GM11168 (cell line): Measurements from ENCODE around the gene PLCD3.

Experiments
- in situ Hi-C: fragments of 300-500 bp; cut with MboI; formaldehyde crosslinking; loops from one replicate; pipeline ENCODE4 v1.12.0; 2022; ENCODE audit warnings: low sequenced_read_pairs; ENCODE audit not compliant: unreplicated experiment

PLCD3 gene, protein sequence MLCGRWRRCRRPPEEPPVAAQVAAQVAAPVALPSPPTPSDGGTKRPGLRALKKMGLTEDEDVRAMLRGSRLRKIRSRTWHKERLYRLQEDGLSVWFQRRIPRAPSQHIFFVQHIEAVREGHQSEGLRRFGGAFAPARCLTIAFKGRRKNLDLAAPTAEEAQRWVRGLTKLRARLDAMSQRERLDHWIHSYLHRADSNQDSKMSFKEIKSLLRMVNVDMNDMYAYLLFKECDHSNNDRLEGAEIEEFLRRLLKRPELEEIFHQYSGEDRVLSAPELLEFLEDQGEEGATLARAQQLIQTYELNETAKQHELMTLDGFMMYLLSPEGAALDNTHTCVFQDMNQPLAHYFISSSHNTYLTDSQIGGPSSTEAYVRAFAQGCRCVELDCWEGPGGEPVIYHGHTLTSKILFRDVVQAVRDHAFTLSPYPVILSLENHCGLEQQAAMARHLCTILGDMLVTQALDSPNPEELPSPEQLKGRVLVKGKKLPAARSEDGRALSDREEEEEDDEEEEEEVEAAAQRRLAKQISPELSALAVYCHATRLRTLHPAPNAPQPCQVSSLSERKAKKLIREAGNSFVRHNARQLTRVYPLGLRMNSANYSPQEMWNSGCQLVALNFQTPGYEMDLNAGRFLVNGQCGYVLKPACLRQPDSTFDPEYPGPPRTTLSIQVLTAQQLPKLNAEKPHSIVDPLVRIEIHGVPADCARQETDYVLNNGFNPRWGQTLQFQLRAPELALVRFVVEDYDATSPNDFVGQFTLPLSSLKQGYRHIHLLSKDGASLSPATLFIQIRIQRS

DNA sequence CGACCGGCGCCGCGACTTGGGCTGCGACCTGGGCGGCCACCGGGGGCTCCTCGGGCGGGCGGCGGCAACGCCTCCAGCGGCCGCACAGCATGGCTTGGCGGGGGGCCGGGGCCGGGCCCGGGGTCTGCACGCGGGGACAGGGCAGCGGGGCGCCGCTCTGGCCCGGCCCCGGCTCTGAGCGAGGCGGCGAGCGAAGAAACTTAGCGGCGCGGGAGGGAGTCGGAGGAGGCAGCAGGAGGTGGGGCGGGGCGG, at the start of gene PLCD3:
Gene PLCD3, minus strand, starts transcription at position 196 of the 252 bp plus-strand sequence. Its CDS starts 105 bp downstream, at position 91.
- in situ Hi-C loops, result no loop called here

DNA sequence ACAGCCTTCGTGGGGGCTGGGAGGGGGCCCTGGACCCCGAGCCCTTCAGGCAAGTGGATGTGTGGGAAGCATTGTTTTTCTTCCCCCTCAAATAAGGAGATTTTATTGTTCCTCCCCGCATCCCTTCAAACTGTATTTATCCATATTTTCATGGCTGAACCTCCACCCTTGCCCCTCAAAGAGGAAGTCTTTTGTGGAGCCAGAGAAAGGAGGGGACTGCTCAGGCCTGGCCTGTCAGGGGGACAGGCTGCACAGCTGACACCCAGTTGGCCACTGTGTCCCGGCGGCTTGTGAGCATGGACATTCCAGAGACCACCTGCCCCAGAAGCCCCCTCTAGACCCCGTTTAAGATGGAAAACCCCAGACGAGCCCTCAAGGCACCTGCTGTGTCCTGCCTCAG, 45.2 kb upstream of the PLCD3 start:
- in situ Hi-C loops, result no loop called here

DNA sequence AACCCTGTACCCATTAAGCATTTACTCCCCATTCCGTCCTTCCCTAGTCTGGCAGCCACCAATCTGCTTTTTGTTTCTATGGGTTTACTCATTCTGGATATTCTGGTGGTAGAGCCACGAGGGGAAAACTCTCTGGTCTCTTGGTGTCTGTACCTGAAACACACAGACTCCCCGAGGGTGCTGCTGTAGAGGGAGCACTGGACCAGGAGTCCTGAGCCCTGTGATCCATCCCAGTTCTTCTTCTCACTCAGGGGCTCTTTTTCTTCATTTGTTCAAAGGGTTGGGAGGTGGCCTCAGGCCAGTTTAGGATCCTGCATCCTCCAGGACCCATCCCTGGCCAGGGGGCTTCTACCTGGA, 43.4 kb upstream of the PLCD3 start:
- in situ Hi-C loops, result no loop called here

DNA sequence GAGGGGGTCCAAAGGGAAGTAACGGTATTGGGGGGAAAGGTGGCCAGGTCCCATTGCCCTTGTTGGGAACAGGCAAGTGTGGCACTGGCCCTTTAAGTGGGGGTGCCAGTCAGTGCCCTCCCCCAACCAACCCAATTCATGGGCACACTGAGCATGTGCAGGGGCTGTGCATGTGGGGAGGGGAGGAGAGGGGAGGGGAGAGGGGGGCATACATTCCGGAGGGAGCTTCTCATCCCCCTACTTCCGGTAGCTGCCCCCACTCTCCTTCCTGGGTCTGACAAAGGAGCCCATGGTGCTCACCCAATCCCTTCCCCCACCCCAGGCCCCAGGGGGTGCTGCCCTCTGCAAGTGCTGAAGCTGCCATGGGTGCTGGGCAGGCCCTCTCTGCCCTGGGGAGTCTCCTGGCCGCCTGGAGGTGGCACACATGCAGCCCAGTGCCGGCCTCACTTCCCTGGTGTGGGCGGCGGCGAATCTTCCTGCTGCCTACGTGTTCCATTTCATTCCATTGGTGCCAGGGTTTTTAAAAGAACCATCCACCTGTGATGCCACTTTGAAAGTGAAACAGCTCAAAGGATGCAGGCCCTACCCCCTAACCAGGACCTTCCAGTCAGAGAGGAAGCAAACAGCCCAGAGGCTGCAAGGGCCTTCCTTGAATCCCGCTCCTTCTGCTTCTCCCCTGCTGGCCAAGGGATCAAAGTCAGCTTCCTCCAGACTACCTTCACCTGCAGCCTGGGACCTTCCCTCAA, 40.4 kb upstream of the PLCD3 start:
- in situ Hi-C loops, result no loop called here

DNA sequence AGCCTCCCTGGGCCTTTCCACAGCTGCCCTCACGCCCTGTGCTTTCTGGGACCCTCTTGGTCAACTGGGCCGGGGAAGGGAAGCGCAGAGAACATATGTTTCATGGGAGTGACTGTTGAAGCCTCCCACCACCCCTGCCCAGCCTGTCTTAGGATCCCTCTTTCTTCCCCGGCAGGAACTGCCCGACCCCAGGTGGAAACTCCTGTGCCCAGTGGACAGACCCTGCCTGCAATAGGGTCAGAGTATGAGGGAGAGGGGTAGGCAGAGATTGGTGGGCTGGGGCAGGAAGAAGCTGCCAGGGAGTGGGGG, 39.9 kb upstream of the PLCD3 start:
- in situ Hi-C loops, result no loop called here

DNA sequence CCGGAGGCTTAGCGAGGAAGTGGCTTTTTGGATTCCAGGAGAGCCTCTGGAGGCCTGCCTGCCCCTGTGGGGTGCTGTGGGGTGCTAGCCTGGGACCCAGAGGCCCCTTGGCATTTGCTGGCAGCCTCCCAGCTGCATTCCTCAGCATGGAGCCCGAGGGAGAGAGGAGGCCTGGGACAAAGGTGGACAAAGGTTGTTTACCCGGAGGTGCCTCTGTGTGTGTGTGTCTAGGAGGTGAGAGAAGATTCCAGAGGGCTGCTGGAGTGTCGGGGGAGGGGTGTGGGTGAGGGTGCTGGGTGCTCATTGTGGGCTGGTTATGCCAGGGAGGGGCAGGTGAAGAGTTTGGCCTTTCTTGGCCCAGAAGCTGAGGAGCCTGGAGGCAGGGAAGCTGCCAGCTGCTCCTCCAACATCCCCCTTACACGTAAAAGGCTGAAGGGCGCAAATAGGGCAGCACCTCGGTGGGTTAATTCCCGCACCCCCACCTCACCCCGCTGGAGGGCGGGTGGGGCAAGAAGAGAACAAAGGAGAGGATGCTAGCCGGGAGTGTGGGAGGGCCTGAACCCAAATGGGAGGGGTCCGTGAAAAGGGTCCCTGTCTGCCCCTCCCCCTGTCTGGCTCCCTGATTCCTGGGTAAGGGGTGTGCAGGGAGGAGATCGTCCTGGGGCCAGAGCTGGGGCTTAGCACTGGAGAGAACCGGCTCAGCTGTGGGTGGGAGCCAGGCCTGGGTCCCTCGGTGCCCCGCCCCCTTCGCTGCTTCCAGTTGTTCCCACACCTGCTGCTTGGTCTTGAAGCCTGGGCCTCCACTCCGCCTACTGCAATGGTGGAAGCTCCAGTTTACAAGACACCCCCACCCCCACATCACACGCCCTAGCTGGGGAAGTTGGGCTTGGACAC, 39.3 kb upstream of the PLCD3 start:
- in situ Hi-C loops, result no loop called here

DNA sequence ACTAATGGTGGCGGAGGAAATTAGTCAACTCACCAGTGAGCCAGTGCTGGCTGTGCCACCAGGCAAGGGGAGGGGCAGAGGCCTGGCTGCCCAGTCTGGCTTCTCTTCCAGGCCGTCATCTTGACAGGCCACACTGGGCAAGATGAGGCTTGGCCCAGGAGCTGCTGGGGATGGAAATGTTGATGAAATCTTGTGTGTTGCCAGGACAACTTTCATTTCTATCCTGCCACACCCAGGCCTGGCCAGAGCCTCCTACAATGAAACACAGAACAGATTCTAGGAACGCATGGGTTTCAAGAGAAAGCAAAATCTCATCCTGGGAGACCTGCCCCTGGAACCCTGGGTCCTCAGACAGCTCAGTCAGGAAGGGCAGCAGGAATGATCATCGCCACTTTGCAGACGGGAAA, 38.6 kb upstream of the PLCD3 start:
- in situ Hi-C loops, result no loop called here

DNA sequence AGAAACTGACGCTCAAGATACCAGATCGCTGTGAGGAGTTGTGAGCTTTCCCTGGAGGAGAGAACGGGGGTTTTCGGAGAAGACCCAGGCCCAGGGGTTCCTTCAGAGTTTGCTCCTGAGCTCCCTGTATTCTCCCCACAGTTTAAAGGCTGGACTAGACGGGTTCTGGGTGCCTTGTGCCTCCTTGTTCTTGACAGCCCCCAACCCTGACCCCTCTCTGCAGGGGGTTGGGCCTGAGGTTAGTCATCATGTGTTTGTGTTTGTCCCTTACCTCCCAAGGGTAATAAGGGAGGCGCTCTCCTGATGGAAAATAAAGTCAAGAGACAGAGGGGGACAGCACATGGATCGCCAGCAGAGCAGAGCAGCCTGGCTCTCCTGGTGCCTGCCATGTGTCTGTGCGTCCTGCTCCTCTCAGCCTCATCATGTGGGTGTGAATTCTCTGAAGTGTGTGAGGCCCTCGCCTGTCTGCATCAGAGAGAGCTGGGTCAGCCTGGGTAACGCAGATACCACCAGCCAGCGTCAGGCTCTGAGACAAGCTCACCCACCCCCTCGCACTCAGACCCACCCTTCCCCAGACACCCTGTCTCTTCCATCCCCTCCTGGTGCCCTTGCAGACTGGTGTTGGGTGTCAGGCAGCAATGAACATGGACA, 38.1 kb upstream of the PLCD3 start:
- in situ Hi-C loops, result no loop called here

DNA sequence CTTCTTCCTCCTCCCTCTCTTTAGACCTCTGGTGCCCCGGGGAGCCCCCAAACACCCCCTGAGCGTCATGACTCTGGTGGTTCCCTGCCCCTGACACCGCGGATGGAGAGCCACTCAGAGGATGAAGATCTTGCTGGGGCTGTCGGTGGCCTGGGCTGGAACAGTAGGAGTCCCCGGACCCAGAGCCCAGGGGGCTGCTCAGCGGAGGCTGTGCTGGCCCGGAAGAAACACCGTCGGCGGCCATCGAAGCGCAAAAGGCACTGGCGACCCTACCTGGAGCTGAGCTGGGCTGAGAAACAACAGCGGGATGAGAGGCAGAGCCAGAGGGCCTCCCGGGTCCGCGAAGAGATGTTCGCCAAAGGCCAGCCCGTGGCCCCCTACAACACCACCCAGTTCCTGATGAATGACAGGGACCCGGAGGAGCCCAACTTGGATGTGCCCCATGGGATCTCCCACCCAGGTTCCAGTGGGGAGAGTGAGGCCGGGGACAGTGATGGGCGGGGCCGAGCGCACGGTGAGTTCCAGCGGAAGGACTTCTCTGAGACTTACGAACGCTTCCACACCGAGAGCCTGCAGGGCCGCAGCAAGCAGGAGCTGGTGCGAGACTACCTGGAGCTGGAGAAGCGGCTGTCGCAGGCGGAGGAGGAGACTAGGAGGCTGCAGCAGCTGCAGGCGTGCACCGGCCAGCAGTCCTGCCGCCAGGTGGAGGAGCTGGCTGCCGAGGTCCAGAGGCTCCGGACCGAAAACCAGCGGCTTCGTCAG, 36.9 kb upstream of the PLCD3 start:
- in situ Hi-C loops, result no loop called here

DNA sequence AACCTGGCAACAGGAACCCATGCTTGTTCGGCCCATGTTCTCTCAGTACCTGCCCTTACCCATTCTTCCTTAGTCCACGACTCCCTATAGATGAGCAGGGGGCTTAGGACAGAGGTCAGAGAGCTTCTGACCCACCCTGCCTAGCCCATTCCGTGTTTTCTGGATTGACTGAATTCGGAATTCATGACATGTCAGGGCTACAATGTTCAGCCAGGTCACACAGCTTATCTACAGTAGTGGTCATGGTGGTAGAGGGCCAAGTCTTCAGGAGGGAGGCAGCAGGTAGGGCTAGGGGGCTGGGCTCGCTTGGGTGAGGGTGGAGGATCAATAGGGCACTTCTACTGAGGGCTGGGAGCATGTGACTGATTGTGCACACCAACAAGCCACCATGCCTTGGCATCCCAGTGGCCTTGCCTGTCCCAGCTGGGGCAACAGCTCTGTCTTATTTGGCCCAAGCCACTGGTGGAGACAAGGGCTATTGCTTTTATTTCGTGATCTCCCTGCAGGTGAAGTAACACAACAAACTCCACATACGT, 32.5 kb upstream of the PLCD3 start:
- in situ Hi-C loops, result no loop called here

DNA sequence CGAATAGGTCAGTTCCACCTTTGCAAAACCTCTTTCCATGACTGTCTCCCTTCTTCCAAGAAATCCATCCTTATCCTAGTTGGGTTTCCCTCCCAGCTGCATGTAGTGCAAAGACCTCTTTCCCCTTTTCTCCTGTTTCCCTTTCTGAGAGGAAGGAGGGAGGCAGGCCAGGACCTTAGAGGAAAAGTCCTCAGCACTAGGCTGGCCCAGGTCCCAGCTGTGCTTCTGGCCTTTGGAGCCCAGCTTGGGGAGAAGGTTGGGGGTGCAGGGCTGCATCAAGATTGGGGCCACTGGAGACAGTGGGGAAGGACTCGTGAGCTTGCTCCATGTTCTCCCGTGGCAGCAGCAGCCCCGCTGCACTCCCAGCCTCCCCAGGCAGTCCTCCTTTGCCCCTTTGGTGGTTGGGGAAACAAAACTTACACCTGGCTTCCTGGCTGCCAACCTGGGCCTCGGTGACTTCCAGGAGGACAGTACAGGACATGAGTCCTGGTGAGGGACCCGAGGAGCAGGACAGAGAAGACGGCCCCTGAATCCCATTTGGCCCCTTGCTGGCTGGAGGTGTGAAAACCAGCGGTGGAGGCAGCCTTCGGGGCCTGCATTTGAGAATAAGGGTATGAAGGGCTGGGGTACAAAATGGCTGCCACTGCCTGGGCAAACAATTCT, 29.8 kb upstream of the PLCD3 start:
- in situ Hi-C loops, result no loop called here

DNA sequence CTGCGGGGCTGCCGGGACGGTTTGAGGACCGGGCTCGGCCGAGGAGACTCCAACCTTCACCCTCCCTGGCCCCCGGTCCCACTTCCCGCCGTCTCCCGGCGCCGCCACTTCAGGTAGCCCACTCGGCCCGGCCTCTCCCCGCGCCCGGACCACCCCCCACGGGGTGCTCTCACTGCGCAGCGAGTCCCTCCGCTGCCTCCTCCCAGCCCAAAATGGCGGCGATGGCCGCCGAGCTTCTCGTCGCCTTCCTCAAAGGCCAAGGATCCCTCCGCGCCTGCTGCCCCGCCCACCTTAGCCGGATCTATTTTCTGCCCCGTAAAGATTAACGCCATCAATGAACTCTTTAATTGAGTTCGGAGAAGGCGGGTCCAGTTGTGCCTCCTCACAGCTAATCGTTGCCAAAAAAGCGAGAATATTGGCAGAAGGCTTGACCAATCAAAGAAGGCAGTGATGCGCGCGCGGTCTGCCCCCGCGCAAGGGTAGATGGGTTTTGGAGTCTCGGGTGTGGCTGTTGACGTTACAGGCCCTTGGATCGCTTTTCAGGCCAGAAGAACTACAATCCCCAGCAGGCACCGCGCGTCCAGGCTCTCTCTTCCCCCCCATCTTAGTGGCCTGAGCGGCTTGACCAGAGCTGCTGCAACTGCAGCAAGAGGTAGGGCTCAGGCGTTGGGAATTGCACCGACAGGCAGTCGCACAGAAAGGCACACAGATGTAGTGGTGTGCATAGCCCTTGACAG, 29.1 kb upstream of the PLCD3 start, which contains the start of gene HEXIM2:
Gene HEXIM2, plus strand, starts transcription at position 588 of the 737 bp plus-strand sequence. CDS start 919 bp downstream, outside the sequence.
- in situ Hi-C loops, result no loop called here

DNA sequence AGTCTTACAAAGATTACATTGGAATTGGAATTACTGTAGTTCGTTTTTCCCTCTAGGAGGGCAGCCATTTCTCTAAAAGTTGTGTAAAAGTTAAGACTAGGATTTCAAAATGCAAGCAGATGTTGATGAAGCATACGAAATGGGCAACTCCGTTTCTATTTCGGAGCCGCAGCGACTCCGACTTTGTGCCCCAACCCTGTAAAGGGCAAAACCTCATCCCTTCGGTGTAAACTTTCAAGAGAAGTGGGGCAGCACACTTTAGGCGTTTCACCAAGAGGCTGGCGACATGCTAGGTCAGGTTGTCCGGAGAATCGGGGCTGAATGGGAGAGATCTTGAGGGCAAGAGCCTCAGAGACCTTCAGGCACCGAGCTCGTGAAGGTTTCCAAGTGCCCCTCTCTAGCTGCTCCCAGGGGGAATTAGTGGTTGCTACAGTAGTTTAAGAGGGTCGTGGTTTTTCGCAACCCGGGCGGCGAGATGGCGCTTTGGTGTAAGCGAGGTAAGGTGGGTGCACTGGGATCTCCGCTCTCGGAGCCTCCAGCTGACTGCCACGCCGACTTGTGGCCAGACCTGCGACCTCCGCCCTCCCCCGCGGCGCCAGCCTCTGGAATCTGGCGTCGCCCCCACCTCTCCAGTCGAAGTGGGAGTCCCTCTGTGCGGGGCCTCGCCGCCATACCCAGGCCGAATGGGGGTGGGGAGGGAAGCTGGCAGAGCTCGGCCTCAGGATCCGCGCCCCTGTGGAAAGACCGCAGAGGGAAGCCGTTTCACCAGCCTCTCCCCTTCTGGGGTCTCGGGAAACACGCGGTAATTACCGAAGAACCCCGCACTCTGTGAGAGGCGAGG, 28.4 kb upstream of the PLCD3 start:
- in situ Hi-C loops, result no loop called here

DNA sequence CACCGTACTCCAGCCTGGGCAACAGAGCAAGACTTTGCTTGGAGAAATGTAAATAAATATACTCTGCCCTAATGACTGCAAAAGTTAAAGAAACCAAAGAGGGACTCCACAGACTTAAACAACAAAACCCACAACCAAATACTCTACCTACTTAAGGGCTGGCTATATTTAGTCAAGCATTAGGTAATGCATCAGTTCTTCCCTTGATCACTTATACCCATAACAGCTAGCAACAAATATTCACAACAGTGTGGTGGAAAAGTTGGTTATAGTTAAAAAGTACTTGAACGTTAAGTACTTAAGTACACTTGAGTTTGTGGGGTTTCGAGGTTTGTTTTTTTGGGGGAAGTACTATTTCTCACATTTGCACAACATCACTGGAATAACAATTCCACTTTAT, 23.9 kb upstream of the PLCD3 start:
- in situ Hi-C loops, result no loop called here

DNA sequence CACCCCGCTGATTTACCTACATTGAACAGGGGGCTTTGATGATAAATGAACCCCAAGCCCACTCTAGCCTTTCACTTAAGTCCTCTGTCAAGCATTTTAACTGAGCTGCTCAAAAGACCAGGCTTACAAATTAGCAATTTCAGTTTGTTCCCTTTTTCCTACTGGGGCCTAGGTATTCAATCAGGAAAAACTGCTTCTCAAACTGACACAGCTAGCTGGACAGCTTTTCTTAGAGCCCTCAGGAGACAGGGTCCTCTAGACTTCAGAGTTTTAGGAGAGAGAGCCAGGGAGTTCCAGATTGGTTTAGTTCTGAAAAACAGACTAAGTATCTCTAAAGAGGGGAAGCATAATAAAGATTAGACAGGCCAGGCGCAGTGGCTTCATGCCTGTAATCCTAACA, 23.2 kb upstream of the PLCD3 start:
- in situ Hi-C loops, result no loop called here

DNA sequence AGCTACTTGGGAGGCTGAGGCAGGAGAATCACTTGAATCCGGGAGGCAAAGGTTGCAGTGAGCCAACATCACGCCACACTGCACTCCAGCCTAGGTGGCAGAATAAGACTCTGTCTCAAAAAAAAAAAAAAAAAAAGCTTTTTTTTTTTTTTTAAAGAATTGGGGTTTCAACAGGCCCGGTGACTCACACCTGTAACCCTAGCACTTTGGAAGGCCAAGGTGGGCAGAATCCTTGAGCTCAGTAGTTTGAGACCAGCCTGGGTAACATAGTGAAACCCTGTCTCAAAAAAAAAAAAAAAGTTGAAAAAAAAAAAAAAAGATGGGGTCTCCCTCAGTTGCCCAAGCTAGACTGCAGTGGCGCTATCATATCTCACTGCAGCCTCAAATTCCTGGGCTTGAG, 22.7 kb upstream of the PLCD3 start:
- in situ Hi-C loops, result no loop called here
